Activated CD8-positive, alpha-beta T cell treated with anti-CD3 and anti-CD28 coated beads, Interleukin-2, amount 10 ng/mL, durations not matched to agents 7 days and 5 days (primary cell): ENCODE measurements around the gene FAM13A. TPM values are rescaled to one million over a fixed set of nuclear protein-coding genes. Genes with fewer than 3 reads are reported as not detected.

Experiments
- ATAC-seq: fragments of 150-1000 bp; cut with Tn5 transposase; one replicate; pipeline ENCODE4 v1.10.0; 2021; ENCODE audit warnings: moderate library complexity
- CTCF ChIA-PET: fragments of 350-600 bp; sonication (Branson Sonifier 250); formaldehyde crosslinking; loops from one replicate; lab custom pipeline; 2021; ENCODE audit warnings: antibody characterized with exemption; lab: Charles Lee
- POLR2A ChIA-PET: fragments of 350-600 bp; sonication (Branson Sonifier 250); formaldehyde crosslinking; loops from one replicate; lab custom pipeline; 2021; ENCODE audit warnings: antibody characterized with exemption; lab: Charles Lee
- DNase-seq: peaks from one replicate; pipeline ENCODE4 v3.0.0-alpha.2; 2020
- H3K27ac Mint-ChIP-seq: one replicate; pipeline ENCODE4 v1.8.0; 2021; ENCODE audit warnings: mild to moderate bottlenecking, mixed read lengths
- H3K27me3 Mint-ChIP-seq: one replicate; pipeline ENCODE4 v1.8.0; 2021; ENCODE audit warnings: low read depth, mixed read lengths
- H3K36me3 Mint-ChIP-seq: one replicate; pipeline ENCODE4 v1.8.0; 2021; ENCODE audit warnings: low read depth, mixed read lengths
- H3K4me1 Mint-ChIP-seq: one replicate; pipeline ENCODE4 v1.8.0; 2021; ENCODE audit warnings: low read depth, mixed read lengths
- H3K4me3 Mint-ChIP-seq: one replicate; pipeline ENCODE4 v1.8.0; 2021; ENCODE audit warnings: mild to moderate bottlenecking, mixed read lengths
- H3K9me3 Mint-ChIP-seq: one replicate; pipeline ENCODE4 v1.8.0; 2022; ENCODE audit warnings: mixed read lengths; ENCODE audit not compliant: insufficient read depth
- total RNA-seq, 2 experiments: library from RNA; stranded (reverse); gene quantifications; one replicate each; pipeline ENCODE4 v1.2.3, GENCODE V29; 2021

The FAM13A gene
- 1 to 10 TPM; 4.5 to 4.7 TPM for total RNA-seq

- H3K36me3 Mint-ChIP-seq = no peaks in the 10 kb centered on the region
- no peaks in the 10 kb centered on the region for H3K9me3 Mint-ChIP-seq
- ATAC-seq = no peak
- CTCF ChIA-PET = no interaction called here
- peaks cover 2% of the 10 kb centered on the region for H3K27me3 Mint-ChIP-seq
- POLR2A ChIA-PET = no interaction called here
- no peak within 1 kb of the TSS for H3K27ac Mint-ChIP-seq
- no peak within 1 kb of the TSS for H3K4me3 Mint-ChIP-seq
- H3K4me1 Mint-ChIP-seq = peaks cover 5% of the 10 kb centered on the region
- DNase-seq = no peak
Measured at GRCh38 chr4:89056953-89057398, at the start of gene FAM13A. FAM13A (minus strand) TSS chr4:89057185; CDS start chr4:89056964, 221 bp downstream.

- H3K36me3 Mint-ChIP-seq = no peaks in the 10 kb centered on the region
- CTCF ChIA-PET = no interaction called here
- H3K9me3 Mint-ChIP-seq = no peaks in the 10 kb centered on the region
- H3K27ac Mint-ChIP-seq = no peak overlapping the region
- ATAC-seq (no peak), DNase-seq (no peak)
- H3K27me3 Mint-ChIP-seq = peaks cover 16% of the 10 kb centered on the region
- peaks cover 7% of the 10 kb centered on the region for H3K4me1 Mint-ChIP-seq
- POLR2A ChIA-PET = no interaction called here
- H3K4me3 Mint-ChIP-seq = no peak overlapping the region
Measured at GRCh38 chr4:89105726-89106125, 48.7 kb upstream of the FAM13A start.

GRCh38 chr4:89101256-89102161, 44.5 kb upstream of the FAM13A start:
- peaks cover 4% of the 10 kb centered on the region for H3K4me1 Mint-ChIP-seq
- no peaks in the 10 kb centered on the region for H3K36me3 Mint-ChIP-seq
- ATAC-seq = no peak
- DNase-seq = no peak
- no peaks in the 10 kb centered on the region for H3K27me3 Mint-ChIP-seq
- no peaks in the 10 kb centered on the region for H3K9me3 Mint-ChIP-seq
- no peak overlapping the region for H3K4me3 Mint-ChIP-seq
- no peak overlapping the region for H3K27ac Mint-ChIP-seq
- ChIA-PET CTCF (no interaction called here), POLR2A (no interaction called here)

GRCh38 chr4:89100853-89101252, 43.9 kb upstream of the FAM13A start:
- CTCF ChIA-PET = no interaction called here
- Mint-ChIP-seq H3K27me3 (no peaks in the 10 kb centered on the region), H3K36me3 (no peaks in the 10 kb centered on the region), H3K4me3 (no peak overlapping the region), H3K9me3 (no peaks in the 10 kb centered on the region), H3K27ac (no peak overlapping the region), H3K4me1 (peaks cover 4% of the 10 kb centered on the region)
- no peak for ATAC-seq
- DNase-seq = no peak
- POLR2A ChIA-PET = no interaction called here

GRCh38 chr4:89099471-89099870, 42.5 kb upstream of the FAM13A start:
- Mint-ChIP-seq H3K27me3 (no peaks in the 10 kb centered on the region), H3K36me3 (no peaks in the 10 kb centered on the region), H3K9me3 (no peaks in the 10 kb centered on the region), H3K4me3 (no peak overlapping the region), H3K27ac (no peak overlapping the region), H3K4me1 (peaks cover 4% of the 10 kb centered on the region)
- no peak for DNase-seq
- CTCF ChIA-PET = no interaction called here
- POLR2A ChIA-PET = no interaction called here
- no peak for ATAC-seq

- Mint-ChIP-seq H3K27me3 (no peaks in the 10 kb centered on the region), H3K4me3 (no peak overlapping the region), H3K27ac (no peak overlapping the region), H3K4me1 (peaks cover 4% of the 10 kb centered on the region), H3K36me3 (no peaks in the 10 kb centered on the region), H3K9me3 (no peaks in the 10 kb centered on the region)
- no peak for DNase-seq
- no peak for ATAC-seq
- POLR2A ChIA-PET = no interaction called here
- CTCF ChIA-PET = no interaction called here
Measured at GRCh38 chr4:89099034-89099433, 42.0 kb upstream of the FAM13A start.

- Mint-ChIP-seq H3K27me3 (no peaks in the 10 kb centered on the region), H3K36me3 (peaks cover 2% of the 10 kb centered on the region), H3K9me3 (peaks cover 23% of the 10 kb centered on the region), H3K27ac (no peak overlapping the region), H3K4me3 (no peak overlapping the region), H3K4me1 (peaks cover 5% of the 10 kb centered on the region)
- ATAC-seq (no peak), DNase-seq (no peak)
- POLR2A ChIA-PET = no interaction called here
- CTCF ChIA-PET = no interaction called here
Measured at GRCh38 chr4:89078300-89078699, 21.3 kb upstream of the FAM13A start.

GRCh38 chr4:89077761-89078160, 20.8 kb upstream of the FAM13A start:
- no peak for DNase-seq
- Mint-ChIP-seq H3K36me3 (peaks cover 2% of the 10 kb centered on the region), H3K4me1 (peaks cover 5% of the 10 kb centered on the region), H3K27me3 (no peaks in the 10 kb centered on the region), H3K9me3 (peaks cover 23% of the 10 kb centered on the region), H3K27ac (no peak overlapping the region), H3K4me3 (no peak overlapping the region)
- no peak for ATAC-seq
- CTCF ChIA-PET = no interaction called here
- POLR2A ChIA-PET = no interaction called here

- no peak overlapping the region for H3K27ac Mint-ChIP-seq
- H3K27me3 Mint-ChIP-seq = peaks cover 3% of the 10 kb centered on the region
- no peaks in the 10 kb centered on the region for H3K36me3 Mint-ChIP-seq
- peaks cover 8% of the 10 kb centered on the region for H3K9me3 Mint-ChIP-seq
- POLR2A ChIA-PET = no interaction called here
- no peak overlapping the region for H3K4me3 Mint-ChIP-seq
- DNase-seq (no peak), ATAC-seq (no peak)
- CTCF ChIA-PET = no interaction called here
- H3K4me1 Mint-ChIP-seq = peaks cover 5% of the 10 kb centered on the region
Measured at GRCh38 chr4:89072921-89073320, 15.9 kb upstream of the FAM13A start.

- H3K36me3 Mint-ChIP-seq = no peaks in the 10 kb centered on the region
- H3K27me3 Mint-ChIP-seq = peaks cover 3% of the 10 kb centered on the region
- no peak overlapping the region for H3K27ac Mint-ChIP-seq
- DNase-seq (no peak), ATAC-seq (no peak)
- ChIA-PET CTCF (no interaction called here), POLR2A (no interaction called here)
- no peak overlapping the region for H3K4me3 Mint-ChIP-seq
- H3K4me1 Mint-ChIP-seq = peaks cover 5% of the 10 kb centered on the region
- H3K9me3 Mint-ChIP-seq = no peaks in the 10 kb centered on the region
Measured at GRCh38 chr4:89071311-89071710, 14.3 kb upstream of the FAM13A start.

GRCh38 chr4:89070041-89070440, 13.1 kb upstream of the FAM13A start:
- Mint-ChIP-seq H3K27ac (no peak overlapping the region), H3K9me3 (no peaks in the 10 kb centered on the region), H3K27me3 (peaks cover 3% of the 10 kb centered on the region), H3K4me1 (peaks cover 5% of the 10 kb centered on the region), H3K36me3 (no peaks in the 10 kb centered on the region), H3K4me3 (no peak overlapping the region)
- CTCF ChIA-PET = no interaction called here
- DNase-seq (no peak), ATAC-seq (no peak)
- POLR2A ChIA-PET = no interaction called here

- POLR2A ChIA-PET = no interaction called here
- no peak overlapping the region for H3K27ac Mint-ChIP-seq
- CTCF ChIA-PET = no interaction called here
- H3K9me3 Mint-ChIP-seq = no peaks in the 10 kb centered on the region
- ATAC-seq (no peak), DNase-seq (no peak)
- no peak overlapping the region for H3K4me3 Mint-ChIP-seq
- H3K27me3 Mint-ChIP-seq = peaks cover 3% of the 10 kb centered on the region
- no peaks in the 10 kb centered on the region for H3K36me3 Mint-ChIP-seq
- peaks cover 5% of the 10 kb centered on the region for H3K4me1 Mint-ChIP-seq
Measured at GRCh38 chr4:89069481-89069880, 12.5 kb upstream of the FAM13A start.
